LNCAP (cell line): ENCODE measurements around the gene BCAM.

ENCODE experiments used
- CTCF ChIP-seq: fragments of 450-650 bp; IDR thresholded peaks from 2 replicates; pipeline ENCODE4 v1.5.1; 2017; ENCODE audit warnings: mild to moderate bottlenecking

BCAM gene

GRCh38 chr19:44808463-44809371, at the start of gene BCAM:
Gene BCAM, plus strand, starts transcription at chr19:44809103. Its CDS starts 22 bp downstream, at chr19:44809125.
- TF ChIP-seq CTCF: no peak

DNA sequence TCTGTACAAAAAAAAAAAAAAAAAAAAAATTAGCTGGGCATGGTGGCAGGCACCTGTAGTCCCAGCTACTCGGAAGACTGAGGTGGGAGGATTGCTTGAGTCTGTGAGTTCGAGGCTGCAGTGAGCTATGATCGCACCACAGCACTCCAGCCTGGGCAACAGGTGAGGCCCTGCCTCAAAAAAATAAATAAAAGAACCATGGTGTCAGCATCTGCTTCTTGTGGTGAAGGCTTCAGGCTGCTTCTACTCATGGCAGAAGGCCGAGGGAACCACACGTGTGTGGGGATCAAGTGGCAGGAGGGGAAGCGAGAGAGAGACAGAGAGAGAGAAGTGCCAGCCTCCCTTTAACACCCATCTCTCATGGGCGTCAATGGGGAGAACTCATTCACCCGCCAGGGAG, 46.9 kb upstream of the BCAM start:
- TF ChIP-seq CTCF: no peak

DNA sequence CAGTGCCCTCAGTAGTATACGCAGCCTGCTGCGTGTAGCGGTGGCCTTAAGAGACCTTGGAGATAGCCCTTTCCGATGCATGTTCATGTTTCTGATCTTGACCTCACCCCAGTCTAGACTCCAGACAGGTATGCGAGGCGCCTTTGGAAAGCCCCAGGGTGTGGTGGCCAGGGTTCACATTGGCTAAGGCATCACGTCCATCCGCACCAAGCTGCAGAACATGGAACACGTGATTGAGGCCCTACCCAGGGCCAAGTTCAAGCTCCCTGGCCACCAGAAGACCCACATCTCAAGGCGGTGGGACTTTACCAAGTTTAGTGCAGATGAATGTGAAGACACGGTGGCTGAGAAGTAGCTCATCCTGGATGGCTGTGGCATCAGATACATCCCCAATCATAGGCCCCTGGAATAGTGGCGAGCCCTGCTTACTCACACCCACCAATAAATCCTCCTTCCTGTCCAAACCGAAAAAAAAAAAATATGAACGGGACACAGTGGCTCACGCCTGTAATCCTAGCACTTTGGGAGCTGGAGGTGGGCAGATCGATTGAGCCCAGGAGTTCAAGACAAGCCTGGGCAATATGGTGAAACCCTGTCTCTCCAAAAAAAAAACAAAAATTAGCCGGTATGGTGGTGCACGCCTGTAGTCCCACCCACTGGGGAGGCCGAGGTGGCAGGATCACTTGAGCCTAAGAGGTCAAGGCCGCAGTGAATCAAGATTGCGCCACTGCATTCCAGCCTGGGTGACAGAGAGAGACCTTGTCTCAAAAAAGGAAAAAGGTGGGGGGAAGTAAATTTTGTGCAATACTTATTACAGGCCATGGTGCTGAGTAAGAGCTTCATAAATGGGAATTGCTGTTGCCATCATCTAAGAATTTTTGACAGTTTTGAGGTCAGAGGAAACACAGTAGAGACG, 43.6 kb upstream of the BCAM start:
- TF ChIP-seq CTCF: no peak

DNA sequence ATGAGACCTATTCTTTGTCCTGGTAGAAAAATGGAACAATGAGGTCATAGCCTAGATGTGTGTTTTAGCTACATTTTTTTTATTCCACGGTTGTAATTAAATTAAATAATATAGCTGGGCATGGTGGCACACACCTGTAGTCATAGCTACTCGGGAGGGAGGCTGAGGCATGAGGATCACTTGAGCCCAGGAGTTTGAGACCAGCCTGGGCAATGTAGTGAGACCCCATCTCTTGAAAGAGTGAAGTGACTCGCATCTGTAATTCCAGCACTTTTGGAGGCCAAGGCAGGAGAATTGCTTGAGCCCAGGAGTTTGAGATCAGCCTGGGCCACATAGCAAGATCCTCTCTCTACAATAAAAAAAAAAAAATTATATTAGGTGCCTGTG, 43.0 kb upstream of the BCAM start:
- TF ChIP-seq CTCF: no peak

DNA sequence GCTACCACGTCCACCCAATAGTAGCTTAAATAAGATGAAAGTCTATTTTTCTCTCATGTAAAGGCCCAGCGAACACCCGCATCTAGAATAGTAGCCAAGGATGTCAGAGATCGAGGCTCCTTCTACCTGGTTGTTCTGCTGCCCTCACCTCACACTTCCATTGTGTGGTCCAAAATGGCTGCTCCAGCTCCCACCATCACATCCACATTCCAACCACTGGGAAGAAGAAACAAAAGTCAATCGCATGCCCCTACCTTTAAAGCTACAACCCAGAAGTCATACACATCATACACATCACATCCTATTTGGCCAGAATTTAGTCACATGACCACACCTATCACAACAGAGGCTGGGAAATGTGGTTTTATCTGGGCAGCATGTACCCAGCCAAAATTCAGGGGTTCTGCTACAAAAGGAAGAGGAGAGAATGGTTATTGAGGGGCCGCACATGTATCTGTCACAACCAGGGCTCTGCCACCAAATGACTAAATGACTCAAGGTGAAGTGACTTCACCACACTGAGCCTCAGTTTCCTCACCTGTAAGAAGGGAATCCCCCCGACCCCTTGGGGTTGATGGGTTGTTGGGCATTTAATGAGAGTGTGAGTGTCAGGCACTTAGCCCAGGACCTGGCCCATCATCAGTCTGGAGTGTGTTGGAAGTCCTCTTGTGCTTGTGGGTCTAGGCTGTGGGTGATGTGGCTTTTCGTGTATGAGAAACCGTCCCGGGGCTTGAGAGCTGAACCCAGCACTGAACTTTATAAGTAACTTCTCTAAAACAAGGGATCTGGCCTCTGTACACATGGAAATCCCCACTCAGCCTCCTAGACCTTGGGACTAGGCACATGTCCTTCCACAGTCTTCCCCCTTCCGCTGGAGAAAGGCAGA, 41.4 kb upstream of the BCAM start:
- no peak for TF ChIP-seq CTCF

DNA sequence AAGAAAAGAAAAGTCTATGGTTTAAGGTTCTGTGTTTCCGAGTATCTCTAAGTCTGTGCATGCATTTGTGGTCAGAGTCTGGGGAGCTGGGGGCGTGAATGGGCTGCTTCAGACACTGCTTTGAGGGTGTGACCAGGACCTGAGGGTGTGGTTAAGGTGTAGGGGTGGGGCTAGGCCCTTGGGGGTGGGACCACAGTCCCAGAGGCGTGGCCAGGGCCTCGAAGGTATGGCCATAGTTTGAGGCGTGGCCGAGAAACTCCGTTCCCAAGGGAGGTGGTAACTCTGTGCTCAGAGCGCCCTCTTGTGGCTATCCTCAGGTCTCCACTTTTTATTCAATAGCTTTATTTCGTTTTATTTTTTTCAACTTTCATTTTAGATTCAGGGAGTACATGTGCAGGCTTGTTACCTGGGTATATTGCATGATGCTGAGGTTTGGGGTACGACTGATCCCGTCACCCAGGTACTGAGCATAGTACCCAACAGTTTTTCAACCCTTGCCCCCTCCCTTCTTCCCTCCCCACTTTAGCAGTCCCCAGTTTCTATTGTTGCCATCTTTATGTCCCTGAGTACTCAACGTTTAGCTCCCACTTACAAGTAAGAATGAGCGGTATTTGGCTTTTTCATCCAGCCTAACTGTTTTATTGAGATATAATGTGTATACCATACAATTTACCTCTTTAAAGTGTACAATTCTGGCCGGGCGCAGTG, 38.2 kb upstream of the BCAM start:
- peak; percentile 39; the same call in 1 of the 2 replicates for TF ChIP-seq CTCF
